GM12875 (cell line): Measurements from ENCODE around the gene GAS2L2.

ENCODE experiments used
- H3K4me3 ChIP-seq: one replicate; pipeline ENCODE4 v1.5.1; 2011; ENCODE audit warnings: low read depth, low read length, control low read depth
- TF ChIP-seq, protein P1 (sequence below): IDR thresholded peaks from 2 replicates; pipeline ENCODE4 v1.5.1; 2011; ENCODE audit warnings: low read depth, mild to moderate bottlenecking, control low read depth, inconsistent platforms, low read length, moderate library complexity, borderline replicate concordance; ENCODE audit not compliant: insufficient read depth

Gene GAS2L2

DNA sequence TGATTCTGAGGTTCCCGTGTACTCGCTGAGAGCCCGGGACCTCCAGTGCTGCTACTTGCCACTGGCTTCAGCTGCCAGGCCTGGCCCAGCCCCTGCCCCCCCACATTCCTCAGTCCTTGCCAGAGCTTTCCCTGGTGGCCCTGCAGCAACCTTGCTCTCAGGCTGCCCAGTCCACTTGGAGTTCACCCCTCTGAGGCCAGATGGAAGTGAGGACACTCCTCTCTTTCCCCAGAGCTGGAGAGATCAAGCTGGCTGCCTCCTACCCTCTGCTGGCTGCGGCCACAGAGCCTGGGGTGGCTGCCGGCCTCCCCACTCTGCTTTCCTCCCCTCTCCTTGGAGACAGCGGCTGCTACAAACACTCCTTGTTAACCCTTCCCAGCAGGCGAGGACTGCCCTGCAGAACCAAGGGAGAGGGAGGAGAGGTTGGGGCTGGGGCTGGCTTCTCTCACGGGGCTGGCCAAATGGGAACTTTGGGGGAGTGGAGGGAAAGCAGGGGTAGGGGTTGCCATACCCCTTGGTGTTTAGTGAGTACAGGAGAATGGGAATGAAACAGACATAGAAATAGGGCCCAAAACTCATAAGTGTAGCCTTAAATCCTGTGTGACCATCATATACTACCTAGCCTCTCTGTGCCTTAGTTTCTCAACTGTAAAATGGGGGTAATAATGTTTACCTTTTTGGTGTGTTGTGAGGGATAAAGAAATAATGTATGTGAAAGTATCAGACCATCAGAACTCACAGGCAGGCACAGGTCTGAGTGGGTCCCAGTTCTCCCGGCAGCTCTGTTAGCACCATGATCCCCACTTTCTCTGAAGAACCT lies at the start of gene GAS2L2:
GAS2L2 (minus strand) TSS at position 295 of the 820 bp plus-strand sequence. CDS start 389 bp downstream, outside the sequence.
- TF ChIP-seq, protein P1, sequence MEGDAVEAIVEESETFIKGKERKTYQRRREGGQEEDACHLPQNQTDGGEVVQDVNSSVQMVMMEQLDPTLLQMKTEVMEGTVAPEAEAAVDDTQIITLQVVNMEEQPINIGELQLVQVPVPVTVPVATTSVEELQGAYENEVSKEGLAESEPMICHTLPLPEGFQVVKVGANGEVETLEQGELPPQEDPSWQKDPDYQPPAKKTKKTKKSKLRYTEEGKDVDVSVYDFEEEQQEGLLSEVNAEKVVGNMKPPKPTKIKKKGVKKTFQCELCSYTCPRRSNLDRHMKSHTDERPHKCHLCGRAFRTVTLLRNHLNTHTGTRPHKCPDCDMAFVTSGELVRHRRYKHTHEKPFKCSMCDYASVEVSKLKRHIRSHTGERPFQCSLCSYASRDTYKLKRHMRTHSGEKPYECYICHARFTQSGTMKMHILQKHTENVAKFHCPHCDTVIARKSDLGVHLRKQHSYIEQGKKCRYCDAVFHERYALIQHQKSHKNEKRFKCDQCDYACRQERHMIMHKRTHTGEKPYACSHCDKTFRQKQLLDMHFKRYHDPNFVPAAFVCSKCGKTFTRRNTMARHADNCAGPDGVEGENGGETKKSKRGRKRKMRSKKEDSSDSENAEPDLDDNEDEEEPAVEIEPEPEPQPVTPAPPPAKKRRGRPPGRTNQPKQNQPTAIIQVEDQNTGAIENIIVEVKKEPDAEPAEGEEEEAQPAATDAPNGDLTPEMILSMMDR: no peak
- H3K4me3 ChIP-seq: no peak within 1 kb of the TSS

DNA sequence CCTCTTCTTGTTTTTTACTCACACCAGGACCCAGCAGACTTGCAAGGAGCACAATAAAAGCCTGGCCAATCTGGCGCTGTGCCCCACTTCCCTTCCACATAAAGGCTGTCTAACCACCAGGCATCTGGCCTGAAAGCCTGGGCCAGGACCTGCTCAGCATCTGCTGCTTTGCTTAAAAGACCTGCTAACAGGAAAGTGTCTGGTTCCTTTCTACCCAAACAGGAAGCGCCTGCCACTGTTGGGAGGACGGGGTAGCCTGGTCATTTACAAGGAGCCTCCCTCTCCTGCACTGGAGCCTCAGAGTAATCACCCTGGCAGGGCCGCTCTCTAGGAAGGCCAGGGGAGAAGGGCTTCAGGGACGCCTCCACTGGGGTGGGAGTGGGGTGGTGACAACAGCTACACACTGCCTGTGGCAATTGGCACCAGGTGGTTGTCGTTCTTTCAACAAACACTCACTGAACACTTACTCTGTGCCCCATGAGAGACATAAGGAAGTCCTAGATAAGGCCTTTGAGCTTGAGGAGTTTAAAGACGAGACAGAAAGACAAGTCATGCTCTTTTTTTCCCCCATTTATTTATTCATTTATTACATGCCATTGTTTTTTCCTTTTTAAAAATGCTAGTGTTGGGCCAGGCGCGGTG lies 48.7 kb upstream of the GAS2L2 start:
- TF ChIP-seq, protein P1: no peak
- no peak overlapping the region for H3K4me3 ChIP-seq

DNA sequence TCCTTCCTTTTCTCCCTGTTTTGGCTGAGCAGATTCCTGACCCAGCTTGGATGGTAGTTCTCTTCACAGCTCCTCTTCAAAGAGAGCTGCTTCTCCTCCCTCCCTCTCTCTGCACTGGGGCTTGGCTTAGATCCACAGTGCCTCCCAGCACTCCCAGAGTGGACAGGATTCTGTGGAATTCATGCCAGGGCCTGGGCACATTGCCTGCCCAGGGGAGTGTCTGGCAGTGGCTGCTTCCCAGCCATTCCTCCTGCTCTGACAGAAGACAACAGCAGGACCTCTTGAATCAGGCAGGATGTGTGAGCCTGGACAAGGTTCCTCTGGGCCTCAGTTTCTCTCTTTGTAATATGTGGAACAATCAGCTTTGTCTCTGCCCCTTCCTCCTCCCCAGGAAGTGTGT lies 46.9 kb upstream of the GAS2L2 start:
- no peak overlapping the region for H3K4me3 ChIP-seq
- TF ChIP-seq, protein P1: no peak

DNA sequence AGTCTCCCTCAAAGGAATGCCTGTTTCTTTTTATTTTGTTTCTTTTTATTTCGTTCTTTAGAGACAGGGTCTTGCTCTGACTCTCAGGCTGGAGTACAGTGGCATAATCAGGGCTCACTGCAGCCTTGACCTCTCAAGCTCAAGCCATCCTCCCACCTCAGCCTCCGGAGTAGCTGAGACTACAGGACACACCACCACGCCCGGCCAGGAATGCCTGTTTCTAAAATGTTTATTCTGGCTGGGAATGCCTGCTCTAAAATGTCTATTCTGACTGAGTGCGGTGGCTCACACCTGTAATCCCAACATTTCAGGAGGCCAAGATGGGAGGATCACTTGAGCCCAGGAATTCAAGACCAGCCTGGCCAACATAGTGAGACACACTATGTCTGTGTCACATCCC lies 44.9 kb upstream of the GAS2L2 start:
- TF ChIP-seq, protein P1: no peak
- H3K4me3 ChIP-seq: no peak overlapping the region

DNA sequence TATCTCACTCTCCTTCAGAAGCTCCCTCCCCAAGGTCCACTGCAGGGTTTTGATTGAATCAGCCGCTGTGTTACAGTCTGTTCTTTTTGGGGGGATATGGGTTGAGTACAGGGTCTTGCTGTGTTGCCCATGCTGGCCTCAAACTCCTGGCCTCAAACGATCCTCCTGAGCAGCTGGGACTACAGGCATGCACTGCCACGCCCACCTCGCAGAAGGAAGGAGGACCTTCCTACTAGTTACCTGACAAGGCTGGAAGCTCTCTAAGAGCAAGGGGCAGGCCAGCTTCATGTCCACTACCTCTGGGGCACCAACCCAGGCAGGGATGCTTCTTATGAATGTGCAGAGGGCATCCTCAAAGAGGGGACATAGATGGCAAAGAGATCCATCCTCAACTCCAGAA lies 44.3 kb upstream of the GAS2L2 start:
- TF ChIP-seq, protein P1: no peak

DNA sequence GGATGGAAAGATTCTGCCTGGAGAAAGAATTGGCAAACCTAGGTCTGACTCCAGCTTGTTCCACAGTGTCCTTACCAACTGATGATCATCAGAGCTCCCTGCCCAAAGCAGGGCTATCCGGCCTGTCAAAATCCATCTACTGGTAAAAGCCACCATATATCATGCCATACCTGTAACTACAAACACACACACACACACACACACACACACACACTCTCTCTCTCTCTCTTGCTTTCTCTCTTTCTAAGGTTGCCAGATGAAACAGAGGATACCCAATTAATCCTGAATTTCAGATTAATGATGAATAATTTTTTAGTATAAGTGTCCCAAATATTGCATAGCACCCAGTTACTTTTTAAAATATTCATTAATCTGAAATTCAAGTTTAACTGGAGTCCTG lies 43.9 kb upstream of the GAS2L2 start:
- H3K4me3 ChIP-seq: no peak overlapping the region
- TF ChIP-seq, protein P1: no peak

More for the DNA sequence above, 44.3 kb upstream of the GAS2L2 start:
- H3K4me3 ChIP-seq: no peak overlapping the region

DNA sequence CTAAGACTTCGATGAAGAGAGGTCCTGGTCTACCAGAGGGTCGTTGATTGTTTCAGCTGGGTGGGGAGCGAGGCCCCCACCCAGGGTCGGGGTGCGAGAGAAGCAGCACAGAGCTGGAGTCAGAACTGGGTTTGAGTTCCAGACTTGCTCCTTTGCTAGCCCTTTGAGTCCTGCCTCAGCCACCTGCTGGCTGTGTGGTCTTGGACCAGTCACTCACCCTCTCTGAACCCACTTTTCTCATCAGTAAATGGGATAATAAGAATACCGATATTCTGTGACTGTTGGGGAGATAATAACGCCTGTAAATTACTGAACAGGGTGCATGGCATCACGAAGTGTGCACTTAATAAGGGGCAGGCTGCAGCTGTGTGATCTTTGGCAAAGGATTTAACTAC lies 42.8 kb upstream of the GAS2L2 start:
- H3K4me3 ChIP-seq: no peak overlapping the region

More for the DNA sequence above, 42.8 kb upstream of the GAS2L2 start:
- TF ChIP-seq, protein P1: no peak
